Muscle of arm (tissue), 14 donors: ENCODE measurements around the gene DCDC2. TPM values are rescaled to one million over a fixed set of nuclear protein-coding genes. Genes with fewer than 3 reads are reported as not detected.
"Not testable (repeated sequence)": the region's sequence is repeated elsewhere in the genome, so short reads cannot be mapped to it uniquely, and the experiment has no call there.

Experiments
- DNase-seq: peaks from one replicate; pipeline ENCODE4 v3.0.0-alpha.2; 2013
- long read RNA-seq, 11 donors: transcript quantifications; one replicate each; lab custom pipeline, GENCODE V29; 2026
- polyA plus RNA-seq, 12 donors: library from polyadenylated mRNA; unstranded; fragments of 120-200 nt; gene quantifications; one replicate each; pipeline ENCODE4 v1.2.1, GENCODE V29; 2013; ENCODE audit not compliant: insufficient read length in 12 of 12

The DCDC2 gene
- polyA plus RNA-seq, result under 1 TPM in 10 of 12 donors, not detected in 2; 0.05 to 0.78 (median 0.18) TPM
- long read RNA-seq, donor 1, full-length matches to known transcripts, result 2 of 2 reads
- long read RNA-seq, donor 1, partial matches to known transcripts, result 0 of 2 reads
- long read RNA-seq, donor 1, other reads (novel, unspliced or antisense), result 0 of 2 reads
- long read RNA-seq, donor 2, result 0 reads
- long read RNA-seq, donor 3, result 0 reads
- long read RNA-seq, donor 4, result 0 reads
- long read RNA-seq, donor 5, result 0 reads
- long read RNA-seq, donor 6, result 0 reads
- long read RNA-seq, donor 7, result 0 reads
- long read RNA-seq, donor 8, result 0 reads
- long read RNA-seq, donor 9, result 0 reads
- long read RNA-seq, donor 10, result 0 reads
- long read RNA-seq, donor 11, result 0 reads

DNA sequence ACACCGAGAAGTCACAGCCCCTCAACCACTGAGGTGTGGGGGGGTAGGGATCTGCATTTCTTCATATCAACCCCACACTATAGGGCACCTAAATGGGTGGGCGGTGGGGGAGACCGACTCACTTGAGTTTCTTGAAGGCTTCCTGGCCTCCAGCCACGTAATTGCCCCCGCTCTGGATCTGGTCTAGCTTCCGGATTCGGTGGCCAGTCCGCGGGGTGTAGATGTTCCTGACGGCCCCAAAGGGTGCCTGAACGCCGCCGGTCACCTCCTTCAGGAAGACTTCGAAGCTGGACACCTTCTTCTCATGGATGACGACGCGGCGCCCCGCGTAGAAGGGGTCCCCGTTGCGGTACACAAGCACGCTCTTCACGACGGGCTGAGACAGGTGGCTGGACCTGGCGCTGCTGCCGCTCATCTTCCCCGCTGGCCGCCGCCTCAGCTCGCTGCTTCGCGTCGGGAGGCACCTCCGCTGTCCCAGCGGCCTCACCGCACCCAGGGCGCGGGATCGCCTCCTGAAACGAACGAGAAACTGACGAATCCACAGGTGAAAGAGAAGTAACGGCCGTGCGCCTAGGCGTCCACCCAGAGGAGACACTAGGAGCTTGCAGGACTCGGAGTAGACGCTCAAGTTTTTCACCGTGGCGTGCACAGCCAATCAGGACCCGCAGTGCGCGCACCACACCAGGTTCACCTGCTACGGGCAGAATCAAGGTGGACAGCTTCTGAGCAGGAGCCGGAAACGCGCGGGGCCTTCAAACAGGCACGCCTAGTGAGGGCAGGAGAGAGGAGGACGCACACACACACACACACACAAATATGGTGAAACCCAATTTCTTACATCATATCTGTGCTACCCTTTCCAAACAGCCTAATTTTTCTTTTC is at the start of gene DCDC2:
DCDC2 (minus strand) TSS at position 724 of the 883 bp plus-strand sequence; CDS start at position 415, 309 bp downstream.
- DNase-seq, result no peak

DNA sequence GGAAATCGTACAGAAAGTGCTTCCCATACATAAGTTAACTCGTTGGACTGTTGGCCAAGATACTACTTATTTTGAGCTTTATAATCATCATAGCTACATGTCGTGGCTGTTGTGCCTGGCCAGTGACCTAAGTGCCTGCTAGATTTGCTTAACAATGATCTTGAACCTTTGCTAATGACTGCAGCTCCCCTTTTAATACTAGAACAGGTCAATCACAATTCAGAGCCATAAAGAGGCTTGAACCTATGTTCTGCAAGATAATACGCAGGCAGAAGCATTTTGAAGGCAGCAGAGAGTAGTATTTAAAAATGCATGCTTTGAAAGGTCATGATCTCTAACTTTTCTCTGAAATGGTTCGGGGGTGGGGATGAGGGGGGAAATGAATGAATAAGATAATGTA is 47.4 kb upstream of the DCDC2 start:
- DNase-seq, result no peak

DNA sequence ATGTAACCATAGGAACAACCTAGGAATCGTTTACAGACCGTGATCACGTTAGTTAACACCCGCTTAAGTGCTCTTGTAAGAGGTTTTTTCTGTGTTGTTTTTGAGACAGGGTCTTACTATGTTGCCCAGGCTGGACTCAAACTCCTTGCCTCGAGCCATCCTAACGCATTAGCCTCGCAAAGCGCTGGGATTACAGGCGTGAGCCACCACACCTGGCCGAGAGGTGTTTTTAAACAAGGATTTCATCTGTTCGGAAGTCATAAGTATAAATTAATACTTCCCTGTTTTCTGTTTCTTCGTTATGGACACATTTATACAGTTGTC is 45.6 kb upstream of the DCDC2 start:
- DNase-seq, result no peak

DNA sequence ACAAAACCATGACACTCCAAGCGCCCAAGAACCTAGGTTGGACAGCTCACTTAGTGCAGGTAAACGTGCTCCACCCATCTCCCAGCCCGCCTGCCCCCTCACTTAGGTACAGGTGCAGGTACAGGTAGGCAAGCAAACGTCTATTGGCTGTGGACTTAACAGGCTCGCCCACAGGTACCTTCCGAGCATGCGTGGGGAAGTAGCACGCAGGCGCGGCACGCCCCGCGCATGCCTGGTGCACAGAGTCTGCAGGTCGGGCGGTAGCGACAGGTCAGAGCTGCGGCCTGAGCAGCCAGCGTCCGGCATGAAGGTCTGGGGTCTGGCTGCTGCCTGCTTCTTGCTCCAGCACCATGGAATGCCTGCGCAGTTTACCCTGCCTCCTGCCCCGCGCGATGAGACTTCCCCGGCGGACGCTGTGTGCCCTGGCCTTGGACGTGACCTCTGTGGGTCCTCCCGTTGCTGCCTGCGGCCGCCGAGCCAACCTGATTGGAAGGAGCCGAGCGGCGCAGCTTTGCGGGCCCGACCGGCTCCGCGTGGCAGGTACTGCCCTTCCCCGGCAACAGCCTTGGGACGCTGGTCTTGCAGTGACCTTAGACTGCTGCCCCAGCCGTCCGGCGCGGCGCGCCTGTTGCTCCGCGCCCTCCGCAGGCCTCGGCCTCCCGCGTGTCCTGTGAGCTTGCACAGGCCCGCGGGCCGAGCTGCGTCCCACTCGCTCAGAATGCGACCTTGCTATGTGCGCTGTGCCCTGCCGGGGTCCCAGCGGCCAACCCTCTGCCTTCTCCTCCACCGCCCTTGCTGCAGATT is 45.0 kb upstream of the DCDC2 start, which contains the start of gene MRS2:
MRS2 (plus strand) TSS at position 240 of the 804 bp plus-strand sequence; CDS start at position 351, 111 bp downstream.
- DNase-seq, result peak; percentile 77

DNA sequence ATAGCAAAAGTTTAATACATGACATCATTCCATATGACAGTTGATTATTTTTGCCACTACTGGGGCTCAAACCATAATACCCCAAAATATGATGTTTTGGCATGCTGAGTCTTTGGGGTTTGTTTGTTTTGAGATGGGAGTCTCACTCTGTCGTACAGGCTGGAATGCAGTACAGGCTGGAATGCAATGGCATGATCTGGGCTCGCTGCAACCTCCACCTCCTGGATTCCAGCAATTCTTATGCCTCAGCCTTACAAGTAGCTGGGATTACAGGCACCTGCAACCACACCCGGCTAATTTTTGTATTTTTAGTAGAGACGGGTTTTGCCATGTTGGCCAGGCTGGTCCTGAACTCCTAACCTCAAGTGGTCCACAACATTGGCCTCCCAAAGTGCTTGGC is 43.6 kb upstream of the DCDC2 start:
- no peak for DNase-seq

DNA sequence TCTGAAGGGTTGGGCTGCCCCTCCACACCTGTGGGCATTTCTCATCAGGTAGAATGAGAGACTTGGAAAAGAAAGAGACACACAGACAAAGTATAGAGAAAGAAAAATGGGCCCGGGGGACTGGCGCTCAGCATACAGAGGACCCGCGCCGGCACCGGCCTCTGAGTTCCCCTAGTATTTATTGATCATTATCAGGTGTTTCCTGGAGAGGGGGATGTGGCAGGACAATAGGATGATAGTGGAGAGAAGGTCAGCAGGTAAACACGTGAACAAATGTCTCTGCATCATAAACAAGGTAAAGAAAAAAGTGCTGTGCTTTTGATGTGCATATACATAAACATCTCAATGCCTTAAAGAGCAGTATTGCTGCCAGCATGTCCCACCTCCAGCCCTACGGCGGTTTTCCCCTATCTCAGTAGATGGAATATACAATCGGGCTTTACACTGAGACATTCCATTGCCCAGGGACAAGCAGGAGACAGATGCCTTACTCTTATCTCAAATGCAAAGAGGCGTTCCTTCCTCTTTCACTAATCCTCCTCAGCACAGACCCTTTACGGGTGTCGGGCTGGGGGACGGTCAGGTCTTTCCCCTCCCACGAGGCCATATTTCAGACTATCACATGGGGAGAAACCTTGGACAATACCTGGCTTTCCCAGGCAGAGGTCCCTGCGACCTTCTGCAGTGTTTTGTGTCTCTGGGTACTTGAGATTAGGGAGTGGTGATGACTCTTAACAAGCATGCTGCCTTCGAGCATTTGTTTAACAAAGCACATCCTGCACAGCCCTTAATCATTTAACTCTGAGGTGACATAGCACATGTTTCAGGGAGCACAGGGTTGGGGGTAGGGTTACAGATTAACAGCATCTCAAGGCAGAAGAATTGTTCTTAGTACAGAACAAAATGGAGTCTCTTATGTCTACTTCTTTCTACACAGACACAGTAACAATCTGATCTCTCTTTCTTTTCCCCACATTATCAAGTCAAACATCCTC is 42.5 kb upstream of the DCDC2 start:
- DNase-seq, result not testable (repeated sequence)

DNA sequence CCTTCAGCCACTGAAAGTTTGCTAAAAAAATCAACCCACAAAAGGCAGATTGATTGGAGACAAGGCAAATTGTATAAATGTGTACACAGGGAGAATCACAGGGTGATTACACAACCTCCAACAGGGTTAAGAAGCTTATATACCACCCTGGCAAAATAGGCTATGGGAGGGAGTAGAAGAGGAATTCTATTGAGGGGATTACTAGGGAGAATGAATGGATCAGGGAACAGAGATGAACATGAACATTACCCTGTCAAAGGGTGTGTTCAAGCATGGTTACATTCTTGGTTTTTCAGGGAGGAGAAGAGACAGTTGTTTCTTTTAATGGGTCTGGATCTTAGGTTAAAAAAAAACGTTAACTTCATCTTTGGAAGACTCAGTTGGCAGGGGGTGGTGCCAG is 39.8 kb upstream of the DCDC2 start:
- no peak for DNase-seq

DNA sequence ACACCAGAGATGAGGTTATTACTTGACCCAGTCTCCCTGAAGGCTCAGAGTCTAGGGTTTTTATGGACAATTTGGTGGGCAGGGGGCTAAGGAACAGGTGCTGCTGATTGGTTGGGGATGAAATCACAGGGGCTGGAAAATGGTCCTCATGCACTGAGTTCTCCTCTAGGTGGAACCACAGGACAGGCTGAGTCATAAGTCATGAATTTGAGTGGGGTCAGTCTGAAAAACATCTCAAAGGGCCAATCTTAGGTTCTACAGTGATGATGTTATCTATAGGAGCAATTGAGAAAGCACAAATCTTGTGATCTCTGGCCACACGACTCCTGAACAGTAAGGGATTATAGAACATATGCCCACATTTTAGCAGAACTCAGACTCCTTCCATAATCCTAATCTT is 39.0 kb upstream of the DCDC2 start:
- no peak for DNase-seq

DNA sequence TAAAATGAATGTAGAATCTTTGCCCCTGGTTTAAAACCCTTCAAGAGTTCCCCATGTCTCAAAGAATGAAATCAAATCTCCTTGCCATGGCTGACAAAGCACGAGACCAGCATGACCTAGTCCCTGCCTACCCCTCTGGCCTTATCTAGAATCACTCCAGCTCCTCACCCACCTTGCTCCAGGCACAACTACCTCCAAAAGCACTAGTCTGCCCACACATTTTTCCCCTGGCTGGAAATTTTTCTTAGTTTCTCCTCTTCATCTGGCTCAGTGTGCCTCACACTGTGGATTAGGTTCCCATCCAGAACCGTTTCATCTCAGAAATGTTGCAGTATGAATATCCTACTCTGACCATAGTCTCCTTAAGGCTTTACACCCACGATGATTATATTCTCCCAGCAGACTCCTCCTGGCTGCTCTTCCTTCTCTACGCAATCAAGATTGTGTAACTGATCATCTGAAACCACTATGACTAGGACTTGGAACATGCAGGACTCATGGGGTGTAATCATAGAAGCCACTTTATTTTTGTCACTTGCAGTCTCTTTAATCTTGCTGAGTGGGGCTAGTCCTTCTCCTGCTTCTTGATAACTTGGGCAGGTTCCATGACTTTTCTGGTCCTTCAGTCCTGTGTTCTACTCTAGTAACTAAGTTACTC is 37.0 kb upstream of the DCDC2 start:
- DNase-seq, result no peak

DNA sequence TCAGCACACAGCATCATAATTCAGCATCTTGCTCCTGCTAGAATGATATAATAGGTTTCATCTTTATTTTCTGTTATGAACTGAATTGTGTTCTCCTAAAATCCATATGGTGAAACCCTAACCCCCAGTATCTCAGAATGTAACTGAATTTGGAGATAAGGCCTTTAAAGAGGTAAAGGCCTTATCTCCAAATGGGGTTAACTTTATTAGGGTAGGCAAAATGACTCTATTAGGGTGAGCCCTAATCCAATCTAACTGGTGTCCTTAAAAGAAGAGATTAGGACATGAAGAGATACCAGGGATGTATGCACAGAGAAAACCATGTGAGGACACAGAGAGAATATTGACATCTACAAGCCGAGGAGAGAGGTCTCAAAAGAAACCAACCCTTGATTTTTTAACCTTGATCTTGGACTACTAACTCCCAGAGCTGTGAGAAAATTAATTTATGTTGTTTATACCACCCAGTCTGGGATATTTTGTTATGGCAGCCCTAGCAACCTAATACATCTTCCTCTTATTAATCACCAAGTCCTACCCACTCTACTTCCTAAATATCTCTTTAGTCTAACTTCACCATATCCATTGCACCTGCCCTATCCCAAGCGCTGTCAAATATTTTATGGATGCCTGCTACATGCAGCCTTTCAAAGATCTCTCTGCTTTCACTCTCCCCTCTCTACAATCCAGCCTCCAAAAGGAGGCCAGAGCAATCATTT is 36.4 kb upstream of the DCDC2 start:
- no peak for DNase-seq

DNA sequence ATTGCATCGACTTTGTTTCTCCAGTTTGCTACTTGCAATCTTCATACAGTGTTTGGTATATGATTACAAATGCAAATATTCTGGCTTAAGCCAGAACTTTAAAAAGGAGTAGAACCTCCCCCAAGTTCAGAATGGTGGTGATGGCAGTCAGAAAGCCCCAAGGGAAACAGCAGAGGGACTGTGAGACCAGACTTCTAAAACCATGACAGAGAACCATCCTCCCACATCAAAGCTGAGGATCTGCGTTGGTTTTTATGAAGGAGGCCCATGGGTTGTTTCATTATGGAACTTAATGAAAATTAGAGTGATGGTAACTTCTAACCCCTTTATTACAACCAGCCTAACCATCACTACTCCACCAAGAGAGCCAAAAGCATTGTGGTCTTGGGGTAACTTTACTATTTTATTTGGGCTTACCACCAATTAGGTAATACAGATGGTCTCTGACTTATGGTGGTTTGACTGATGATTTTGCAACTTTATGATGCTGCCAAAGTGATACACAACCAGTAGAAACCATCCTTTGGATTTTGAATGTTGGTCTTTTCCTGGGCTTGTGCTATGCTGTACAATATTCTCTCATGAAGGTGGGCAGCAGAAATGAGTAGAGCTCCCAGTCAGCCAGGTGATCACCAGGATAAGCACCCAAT is 34.0 kb upstream of the DCDC2 start:
- no peak for DNase-seq

DNA sequence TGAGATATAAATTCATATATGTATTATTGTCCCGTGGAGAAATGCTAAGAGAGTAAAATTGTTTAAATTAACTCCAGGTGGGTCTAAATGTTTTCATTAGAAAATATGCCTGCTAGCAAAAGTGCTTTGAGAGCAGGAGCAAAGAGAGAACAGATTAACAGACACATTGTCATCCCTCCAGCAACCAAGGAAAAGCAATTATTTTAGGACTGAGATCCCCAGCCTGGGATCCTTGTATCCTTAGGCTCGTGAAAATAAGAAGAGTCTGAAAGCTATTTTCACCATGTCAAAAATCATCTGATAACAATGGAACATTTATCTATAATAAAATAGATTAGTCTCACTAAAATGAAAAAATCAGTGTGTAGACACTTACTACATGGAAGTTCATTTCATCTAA is 33.3 kb upstream of the DCDC2 start:
- DNase-seq, result no peak

DNA sequence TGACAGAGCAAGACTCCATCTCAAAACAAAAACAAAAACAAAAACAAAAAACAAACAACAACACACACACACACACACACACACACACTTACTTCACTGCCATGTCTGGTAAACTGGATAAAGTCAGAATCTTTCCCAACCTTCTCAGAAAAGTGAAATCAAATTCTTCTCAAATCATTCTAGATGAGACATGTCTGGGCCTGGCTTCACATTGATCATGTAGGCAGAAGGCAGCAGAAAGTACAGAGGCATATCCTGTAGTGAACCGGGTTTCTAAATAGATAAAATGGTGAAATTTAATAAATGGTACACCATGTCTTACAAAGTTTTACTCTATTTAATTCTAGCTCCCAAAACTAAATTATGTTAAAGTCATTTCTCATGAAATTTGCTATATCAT is 30.0 kb upstream of the DCDC2 start:
- DNase-seq, result no peak

DNA sequence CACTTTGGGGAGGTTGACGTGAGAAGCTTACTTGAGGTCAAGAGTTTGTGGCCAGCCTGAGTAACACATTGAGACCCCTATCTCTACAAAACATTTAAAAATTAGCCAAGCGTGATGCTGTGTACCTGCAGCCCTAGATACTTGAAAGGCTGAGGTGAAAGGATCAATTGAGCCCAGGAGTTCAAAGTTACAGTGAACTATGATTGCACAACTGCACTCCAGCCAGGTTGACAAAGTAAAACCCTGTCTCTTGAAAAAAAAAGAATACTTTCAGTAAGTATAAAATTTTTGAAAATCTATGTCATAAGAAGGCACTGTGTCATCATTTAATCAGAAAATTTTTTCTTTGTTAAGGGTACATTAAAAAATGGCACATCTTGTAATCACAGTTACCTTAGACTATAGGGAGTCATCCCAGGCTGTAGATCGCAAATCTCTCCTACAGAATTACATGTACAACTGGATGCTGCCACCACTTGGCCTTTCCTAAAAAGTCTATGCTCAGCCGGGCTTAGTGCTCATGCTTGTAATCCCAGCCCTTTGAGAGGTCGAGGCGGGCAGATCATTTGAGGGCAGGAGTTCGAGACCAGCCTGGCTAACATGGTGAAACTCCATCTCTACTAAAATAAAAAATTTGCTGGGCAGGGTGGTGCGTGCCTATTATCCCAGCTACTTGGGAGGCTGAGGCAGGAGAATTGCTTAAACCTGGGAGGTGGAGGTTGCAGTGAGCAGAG is 27.8 kb upstream of the DCDC2 start:
- DNase-seq, result no peak

DNA sequence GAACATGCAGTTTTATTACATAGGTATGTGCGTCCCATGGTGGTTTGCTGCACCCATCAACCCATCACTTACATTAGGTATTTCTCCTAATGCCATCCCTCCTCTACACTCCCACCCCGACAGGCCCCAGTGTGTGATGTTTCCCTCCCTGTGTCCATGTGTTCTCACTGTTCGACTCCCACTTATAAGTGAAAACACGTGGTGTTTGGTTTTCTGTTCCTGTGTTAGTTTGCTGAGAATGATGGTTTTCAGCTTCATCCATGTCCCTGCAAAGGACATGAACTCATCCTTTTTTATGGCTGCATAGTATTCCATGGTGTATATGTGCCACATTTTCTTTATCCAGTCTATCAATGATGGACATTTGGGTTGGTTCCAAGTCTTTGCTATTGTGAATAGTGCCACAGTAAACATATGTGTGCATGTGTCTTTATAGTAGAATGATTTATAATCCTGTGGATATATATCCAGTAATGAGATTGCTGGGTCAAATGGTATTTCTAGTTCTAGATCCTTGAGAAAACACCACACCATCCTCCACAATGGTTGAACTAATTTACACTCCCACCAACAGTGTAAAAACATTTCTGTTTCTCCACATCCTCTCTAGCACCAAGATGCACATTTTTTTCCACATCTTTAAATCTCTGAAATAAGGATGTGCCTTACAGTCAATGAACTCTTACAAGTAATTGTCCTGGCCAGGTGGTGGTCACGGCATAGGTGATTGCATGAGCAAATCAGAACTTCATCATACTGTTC is 26.7 kb upstream of the DCDC2 start:
- not testable (repeated sequence) for DNase-seq

DNA sequence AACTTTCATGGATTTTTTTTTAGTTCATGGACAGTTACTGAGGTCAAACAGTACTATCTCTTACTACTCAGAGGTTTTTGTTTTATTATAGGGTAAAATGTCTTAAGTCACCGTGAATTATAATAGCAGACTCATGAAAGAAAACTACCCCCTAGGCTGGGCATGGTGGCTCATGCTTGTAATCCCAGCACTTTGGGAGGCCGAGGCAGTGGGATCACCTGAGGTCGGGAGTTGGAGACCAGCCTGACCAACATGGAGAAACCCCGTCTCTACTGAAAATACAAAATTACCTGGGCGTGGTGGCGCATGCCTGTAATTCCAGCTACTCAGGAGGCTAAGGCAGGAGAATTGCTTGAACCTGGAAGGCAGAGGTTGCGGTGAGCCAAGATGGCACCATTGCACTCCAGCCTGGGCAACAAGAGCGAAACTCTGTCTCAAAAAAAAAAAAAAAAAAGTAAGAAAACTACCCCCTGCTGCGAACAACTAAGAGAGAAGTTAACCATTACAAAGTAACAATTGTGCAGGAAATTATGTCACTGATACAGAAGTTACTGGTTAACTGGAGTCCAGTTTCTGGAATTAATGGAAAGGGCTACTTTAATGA is 25.1 kb upstream of the DCDC2 start:
- DNase-seq, result not testable (repeated sequence)

DNA sequence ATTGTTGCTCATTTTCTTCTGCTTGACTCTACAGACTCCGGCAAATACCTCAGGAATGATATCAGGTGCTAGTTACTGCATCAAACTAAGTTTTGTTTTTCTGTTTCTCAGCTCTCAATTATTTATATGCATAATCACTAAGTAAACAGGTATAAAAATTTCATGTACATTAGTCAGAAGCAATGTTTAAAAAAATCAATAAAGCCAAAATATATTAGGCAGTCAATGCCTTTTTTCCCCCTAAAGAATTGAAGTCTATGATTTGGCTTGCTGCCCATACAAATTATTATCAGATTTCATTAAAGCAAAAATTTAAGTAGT is 24.3 kb upstream of the DCDC2 start:
- no peak for DNase-seq
